Stimulated activated CD8-positive, alpha-beta memory T cell treated with anti-CD3 and anti-CD28 coated beads, Interleukin-12 subunit alpha, Interleukin-12 subunit beta, amount 100 ng/mL, for 24 hours (primary cell): ENCODE data around the gene AMN.
"Not testable (repeated sequence)": the region's sequence is repeated elsewhere in the genome, so short reads cannot be mapped to it uniquely, and the experiment has no call there.

Experiments used
- DNase-seq: peaks from one replicate; pipeline ENCODE4 v3.0.0-alpha.2; 2020; ENCODE audit errors: extremely low read depth

AMN gene

GRCh38 chr14:102922490-102923200 lies at the start of gene AMN:
Gene AMN (plus strand): TSS chr14:102922663. CDS start chr14:102922689, 26 bp downstream.
- no peak for DNase-seq

DNA sequence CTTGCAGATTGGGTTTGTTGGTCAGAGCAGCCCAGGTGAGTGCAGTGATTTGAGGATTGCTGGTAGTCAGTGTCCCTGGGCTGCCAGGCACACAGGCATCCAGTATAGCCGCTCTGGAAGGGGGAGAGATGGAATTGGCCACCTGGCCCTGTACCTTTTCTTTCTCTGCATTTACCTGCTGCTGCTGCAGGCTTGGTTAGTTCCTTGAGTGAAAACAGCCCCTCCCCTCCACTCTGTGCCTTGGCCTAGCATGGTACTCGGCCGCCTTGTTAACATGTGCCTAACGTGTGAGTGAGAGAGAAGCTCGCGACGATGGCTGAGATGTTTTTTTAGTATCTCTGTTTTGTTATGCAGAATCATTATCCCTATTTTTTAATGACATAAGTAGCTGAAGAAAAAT lies 49.3 kb upstream of the AMN start:
- DNase-seq, result no peak

DNA sequence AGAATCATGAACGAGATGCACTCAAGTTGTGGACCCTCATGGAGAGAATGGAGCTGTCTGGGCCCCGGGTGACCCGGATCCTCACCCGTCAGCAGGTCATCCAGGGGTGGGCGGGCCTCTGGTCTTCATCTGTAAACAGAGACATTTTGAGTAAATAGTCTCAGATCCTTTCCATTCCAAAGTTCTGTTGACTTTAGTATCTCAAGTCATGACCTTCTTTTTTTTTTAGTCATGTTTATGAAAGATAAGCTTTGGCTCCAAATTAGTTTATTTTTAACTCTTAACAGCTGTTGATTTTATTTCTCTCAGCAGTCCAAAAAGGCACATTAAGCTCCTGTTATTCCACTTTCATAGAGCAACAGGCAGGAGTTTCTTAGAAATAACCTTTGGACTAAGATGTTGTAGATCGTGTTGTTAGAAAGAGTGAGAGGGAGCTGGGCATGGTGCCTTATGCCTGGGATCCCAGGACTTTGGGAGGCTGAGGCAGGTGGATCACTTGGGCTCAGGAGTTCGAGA lies 48.9 kb upstream of the AMN start:
- DNase-seq, result no peak

DNA sequence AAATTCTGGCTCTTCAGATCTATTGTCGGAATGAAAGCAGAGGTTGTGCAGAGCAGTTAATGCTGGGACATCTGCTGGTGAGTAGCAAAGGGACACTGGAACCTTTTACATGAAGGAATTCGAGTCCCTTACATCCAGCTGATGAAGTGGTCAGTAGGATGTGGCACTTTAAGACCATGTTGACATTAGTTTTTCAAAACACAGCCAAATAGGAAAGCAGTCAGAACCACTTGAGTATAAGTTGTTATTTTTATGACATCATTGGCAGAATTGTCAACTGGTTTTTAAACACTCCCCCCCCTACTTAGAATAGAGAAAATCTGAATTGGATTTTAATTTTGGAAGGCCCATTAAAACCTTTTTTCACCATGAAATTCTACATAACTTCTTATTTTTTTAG lies 46.8 kb upstream of the AMN start:
- DNase-seq, result no peak

DNA sequence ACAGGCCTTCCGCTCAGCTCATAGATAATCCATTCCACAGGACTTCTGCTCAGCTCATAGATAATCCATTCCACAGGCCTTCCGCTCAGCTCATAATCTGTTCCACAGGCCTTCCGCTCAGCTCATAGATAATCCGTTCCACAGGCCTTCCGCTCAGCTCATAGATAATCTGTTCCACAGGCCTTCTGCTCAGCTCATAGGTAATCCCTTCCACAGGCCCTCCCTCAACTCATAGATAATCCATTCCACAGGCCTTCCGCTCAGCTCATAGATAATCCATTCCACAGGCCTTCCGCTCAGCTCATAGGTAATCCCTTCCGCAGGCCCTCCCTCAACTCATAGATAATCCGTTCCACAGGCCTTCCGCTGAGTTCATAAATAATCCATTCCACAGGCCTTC lies 45.0 kb upstream of the AMN start:
- DNase-seq, result not testable (repeated sequence)

GRCh38 chr14:102878174-102878969 lies 44.1 kb upstream of the AMN start:
- DNase-seq, result no peak

GRCh38 chr14:102878970-102879460 lies 43.4 kb upstream of the AMN start:
- no peak for DNase-seq

DNA sequence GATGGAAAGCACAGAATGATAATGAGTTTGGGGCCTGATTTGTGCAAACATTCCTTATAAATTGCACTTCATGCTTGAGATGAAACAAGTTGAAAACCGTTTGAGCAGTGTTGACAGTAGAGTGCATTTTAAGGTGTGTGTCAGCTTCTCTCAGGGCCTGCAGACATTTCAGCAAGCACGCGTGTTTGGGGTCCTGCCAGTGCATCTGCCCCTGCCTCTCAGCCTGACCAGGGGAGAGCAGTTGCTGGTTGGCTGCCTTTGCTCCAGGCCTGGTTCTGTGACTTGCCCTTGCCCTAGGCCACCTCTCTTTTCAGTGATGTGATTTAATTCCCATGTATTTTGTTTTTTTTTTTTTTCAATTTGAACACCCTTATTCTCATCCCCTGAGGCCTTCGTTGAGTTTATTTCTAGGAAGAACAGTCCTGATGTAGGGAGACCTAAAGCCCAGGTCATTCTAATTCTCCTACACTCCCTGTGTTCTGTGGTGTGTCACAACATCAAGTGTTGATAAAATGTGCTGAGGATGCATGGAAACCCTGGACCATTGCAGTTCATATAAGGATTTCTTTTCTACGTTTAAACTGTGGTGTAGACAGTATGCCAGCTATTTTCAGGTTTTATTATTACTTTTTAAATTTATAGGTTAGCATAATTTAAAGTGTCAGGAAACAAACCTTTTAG lies 40.1 kb upstream of the AMN start:
- DNase-seq, result no peak

DNA sequence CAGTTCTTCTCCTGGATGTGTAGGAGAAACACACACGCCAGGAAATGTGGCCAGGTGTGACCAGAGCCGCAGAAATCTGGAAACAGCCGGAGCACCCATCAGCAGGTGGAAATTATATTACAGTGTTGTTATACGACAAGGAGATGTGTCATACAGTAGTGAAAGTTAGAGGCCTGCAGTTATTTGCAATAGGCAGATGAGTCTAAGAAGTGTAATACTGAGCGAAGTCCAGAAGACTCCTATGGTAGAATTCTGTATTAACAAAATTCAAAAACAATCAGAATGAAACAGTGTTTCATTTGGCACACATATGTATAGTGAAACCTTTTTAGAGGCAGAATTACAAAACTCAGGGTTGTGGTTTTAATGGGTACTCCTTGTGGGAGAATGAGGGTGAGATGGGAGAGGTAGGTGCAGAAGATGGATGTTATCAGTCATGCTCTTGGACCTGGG lies 39.3 kb upstream of the AMN start:
- DNase-seq, result no peak

GRCh38 chr14:102883554-102883953 lies 38.9 kb upstream of the AMN start:
- no peak for DNase-seq

GRCh38 chr14:102885737-102886447 lies 36.6 kb upstream of the AMN start:
- DNase-seq, result no peak

GRCh38 chr14:102888748-102889147 lies 33.7 kb upstream of the AMN start:
- DNase-seq, result no peak

DNA sequence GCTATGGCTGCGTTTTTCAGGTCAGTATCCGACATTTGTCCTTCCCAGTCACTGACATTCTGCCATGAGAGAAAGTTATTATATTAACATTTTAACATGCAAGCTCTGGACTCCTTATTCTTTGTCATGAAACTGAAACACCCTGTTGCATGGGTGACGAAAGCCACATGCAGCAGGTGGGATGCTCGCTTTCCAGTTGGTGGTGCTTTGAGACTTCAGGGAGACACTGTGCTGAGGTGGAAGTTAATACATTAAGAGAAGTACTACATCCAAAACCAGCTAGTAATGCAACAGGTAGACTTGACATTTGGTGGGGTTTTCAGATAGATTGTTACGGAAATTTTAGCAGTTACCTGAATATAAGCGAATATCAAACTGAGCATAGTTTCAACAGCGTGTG lies 32.8 kb upstream of the AMN start:
- no peak for DNase-seq

DNA sequence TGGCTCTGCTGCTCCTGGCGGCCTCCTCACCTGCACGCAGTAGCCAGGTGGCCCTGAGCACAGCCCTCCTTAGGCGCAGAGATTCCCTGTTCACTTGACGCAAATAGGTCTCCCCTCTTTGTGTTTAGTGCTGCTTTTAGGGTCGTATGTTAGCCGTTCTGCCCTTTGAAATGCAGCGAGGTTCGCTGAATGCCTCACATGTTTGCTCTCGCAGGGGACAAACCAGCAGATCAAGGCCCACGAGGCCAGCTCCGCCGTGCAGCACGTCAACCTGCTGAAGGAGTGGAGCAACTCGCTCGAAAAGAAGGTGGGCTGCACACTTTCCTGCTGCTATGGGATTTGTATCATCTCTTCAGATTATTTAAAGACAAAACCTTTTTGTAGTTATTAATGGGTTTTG lies 31.4 kb upstream of the AMN start:
- no peak for DNase-seq

GRCh38 chr14:102891556-102891955 lies 30.9 kb upstream of the AMN start:
- DNase-seq, result no peak

- DNase-seq, result no peak
These were observed 29.8 kb upstream of the AMN start for GRCh38 chr14:102892651-102893050.

DNA sequence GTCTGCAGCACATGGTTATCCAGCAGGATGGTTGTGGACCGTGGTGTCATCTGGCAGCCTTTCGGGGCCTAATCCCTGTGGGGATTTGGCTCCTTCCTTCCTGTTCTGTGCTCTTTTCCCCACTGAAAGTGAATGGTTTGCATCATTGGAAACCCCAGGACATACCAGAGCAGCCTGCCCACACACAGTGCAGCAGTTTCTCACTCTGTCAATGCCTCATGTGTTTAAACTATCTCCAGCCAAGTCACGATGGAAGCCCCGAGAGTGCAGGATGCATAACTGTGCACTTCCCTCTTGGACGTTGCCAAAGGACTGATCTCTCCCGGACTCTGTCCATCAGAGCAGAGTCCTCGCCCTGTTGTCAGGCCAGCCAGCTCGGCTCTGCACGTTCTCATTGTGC lies 29.0 kb upstream of the AMN start:
- DNase-seq, result no peak

- DNase-seq, result not testable (repeated sequence)
These were observed 25.7 kb upstream of the AMN start for GRCh38 chr14:102896735-102897134.

GRCh38 chr14:102897299-102898027 lies 25.0 kb upstream of the AMN start:
- DNase-seq, result no peak

- DNase-seq, result no peak
These were observed 24.2 kb upstream of the AMN start for GRCh38 chr14:102898298-102898697.
